Measurements from ENCODE around the gene PRELP.

DNA sequence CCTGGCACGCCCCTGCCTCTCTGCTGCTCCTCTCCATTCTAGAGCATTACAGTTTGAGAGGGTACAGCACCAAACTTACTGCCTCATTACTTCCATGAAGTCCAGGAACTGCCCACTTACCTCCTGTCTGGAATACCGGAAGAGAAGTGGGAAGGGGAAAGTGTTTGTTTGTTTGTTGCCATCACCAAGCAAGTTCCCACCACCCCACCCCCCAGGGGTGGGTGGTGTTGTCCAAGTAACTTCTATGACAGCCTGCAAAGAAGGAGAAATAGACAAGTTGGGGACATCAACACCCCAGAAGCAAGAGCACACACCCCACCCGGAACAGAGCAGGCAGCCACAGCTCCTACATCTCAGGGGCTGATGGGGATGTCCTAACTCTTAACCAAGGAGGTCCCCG lies 36.3 kb downstream of the PRELP start:
- TF ChIP-seq CTCF (IDR thresholded peaks at IDR 0.05; ENCODE audit: low read depth, low read length) (no peak), POLR2A (IDR thresholded peaks at IDR 0.05; ENCODE audit: extremely low read depth, insufficient read length) (no peak)

All from NB4 (cell line).